ENCODE data around the gene PTOV1.

Gene PTOV1

DNA sequence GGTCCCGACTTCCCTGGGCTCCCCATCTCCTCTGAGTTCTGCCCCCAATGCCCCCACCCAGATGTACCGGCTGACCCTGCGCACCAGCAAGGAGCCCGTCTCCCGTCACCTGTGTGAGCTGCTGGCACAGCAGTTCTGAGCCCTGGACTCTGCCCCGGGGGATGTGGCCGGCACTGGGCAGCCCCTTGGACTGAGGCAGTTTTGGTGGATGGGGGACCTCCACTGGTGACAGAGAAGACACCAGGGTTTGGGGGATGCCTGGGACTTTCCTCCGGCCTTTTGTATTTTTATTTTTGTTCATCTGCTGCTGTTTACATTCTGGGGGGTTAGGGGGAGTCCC, 44.4 kb upstream of the PTOV1 start:
- Histone ChIP-seq H3K9ac (ENCODE audit: insufficient read length, low read depth) (no peak overlapping the region), H3K36me3 (ENCODE audit: insufficient read depth, insufficient read length, low read length) (peaks cover 68% of the 10 kb centered on the region), H3K4me1 (ENCODE audit: insufficient read depth, insufficient read length) (peaks cover 12% of the 10 kb centered on the region), H3K4me3 (ENCODE audit: insufficient read length, low read depth) (no peak overlapping the region), H3K9me3 (ENCODE audit: insufficient read depth, low read length) (no peaks in the 10 kb centered on the region), H3K27me3 (ENCODE audit: insufficient read depth, insufficient read length) (no peaks in the 10 kb centered on the region)
- TF ChIP-seq SUZ12 (IDR thresholded peaks at IDR 0.05; ENCODE audit: extremely low read depth, insufficient read depth, insufficient read length) (no peak), YY1 (IDR thresholded peaks at IDR 0.05; ENCODE audit: insufficient read depth, insufficient read length) (no peak), ZNF274 (IDR thresholded peaks at IDR 0.05; ENCODE audit: low read depth, low read length) (no peak)
- no peak for DNase-seq (ENCODE audit: low read depth, low spot score)

DNA sequence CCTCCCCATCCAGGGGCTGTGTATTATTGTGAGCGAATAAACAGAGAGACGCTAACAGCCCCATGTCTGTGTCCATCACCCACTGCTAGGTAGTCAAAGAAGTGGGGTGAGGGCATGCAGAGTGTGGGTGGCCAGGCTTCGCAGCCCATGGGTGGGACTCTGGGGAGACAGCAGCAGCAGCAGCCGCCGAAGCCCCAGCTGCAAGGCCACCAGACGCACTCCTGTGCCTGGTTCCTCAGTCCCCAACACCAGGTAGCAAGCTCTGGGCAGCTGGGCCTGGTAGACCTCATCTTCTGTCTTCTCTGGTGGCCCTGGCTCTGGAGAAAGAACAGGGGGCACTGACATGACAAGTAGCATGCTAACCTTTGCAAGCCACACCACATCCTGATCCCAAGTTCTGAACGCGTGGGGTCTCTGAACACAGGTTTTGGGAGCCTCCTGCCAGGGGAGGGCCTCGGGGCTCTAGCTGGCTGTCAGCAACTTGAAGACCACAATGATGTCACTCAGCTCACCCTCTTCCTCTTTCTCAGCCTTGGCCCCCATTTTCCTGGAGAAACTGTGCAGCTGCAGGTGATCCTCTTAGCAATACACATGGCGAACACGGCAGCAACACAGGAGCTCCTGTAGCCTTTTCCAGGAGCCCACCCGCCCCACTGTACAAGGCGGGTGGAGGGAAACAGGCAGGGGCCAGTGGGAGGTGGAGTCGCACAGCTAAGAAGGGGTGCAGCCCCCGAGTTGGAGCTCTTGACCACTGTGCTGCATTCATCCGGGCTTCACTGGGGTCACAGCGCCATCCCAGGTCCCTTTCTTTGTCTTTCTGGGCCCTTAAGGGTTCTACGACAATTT, 43.7 kb upstream of the PTOV1 start:
- Histone ChIP-seq H3K27me3 (ENCODE audit: insufficient read depth, insufficient read length) (no peaks in the 10 kb centered on the region), H3K9ac (ENCODE audit: insufficient read length, low read depth) (no peak overlapping the region), H3K36me3 (ENCODE audit: insufficient read depth, insufficient read length, low read length) (peaks cover 62% of the 10 kb centered on the region), H3K4me1 (ENCODE audit: insufficient read depth, insufficient read length) (peaks cover 10% of the 10 kb centered on the region), H3K4me3 (ENCODE audit: insufficient read length, low read depth) (no peak overlapping the region), H3K9me3 (ENCODE audit: insufficient read depth, low read length) (no peaks in the 10 kb centered on the region)
- no peak for DNase-seq (ENCODE audit: low read depth, low spot score)
- TF ChIP-seq ZNF274 (IDR thresholded peaks at IDR 0.05; ENCODE audit: low read depth, low read length) (no peak), YY1 (IDR thresholded peaks at IDR 0.05; ENCODE audit: insufficient read depth, insufficient read length) (no peak), SUZ12 (IDR thresholded peaks at IDR 0.05; ENCODE audit: extremely low read depth, insufficient read depth, insufficient read length) (no peak)

DNA sequence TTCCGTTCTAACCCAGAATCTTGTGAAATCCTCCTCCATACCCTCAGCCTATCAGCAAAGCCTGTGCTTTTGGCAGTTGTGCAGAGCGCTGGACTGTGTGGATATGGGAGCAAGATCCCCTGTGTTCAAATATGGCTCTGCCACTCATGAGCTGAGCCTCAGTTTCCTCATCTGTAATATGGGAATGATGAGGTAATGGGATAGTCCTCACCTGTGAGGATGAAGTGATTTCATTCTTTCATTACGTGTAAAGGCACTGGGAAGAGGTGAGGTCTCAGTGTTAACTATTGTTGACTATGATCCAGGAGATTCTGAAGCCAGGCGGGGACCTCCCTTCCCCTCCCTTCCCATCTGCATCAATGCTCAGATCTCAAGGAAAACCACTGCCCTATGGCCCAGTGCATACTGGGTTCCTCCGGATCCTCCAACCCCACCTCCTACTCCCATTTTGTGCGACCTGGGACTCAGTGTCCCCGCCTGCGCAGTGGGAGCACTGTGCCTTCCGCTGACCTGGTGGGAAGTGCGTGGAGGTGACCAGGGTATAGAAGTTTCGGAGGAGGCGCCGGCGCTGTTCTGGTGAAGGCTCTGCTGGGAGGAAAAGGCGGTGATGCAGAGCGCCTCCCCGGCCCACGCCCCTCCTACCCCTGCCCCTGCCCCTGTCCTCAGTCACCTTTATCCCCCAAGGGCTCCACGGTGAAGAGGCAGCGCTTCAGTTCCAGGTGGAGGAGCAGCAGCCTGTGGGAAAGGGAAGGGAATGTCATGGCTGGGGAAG, 42.9 kb upstream of the PTOV1 start:
- no peak for DNase-seq (ENCODE audit: low read depth, low spot score)
- Histone ChIP-seq H3K4me1 (ENCODE audit: insufficient read depth, insufficient read length) (peaks cover 7% of the 10 kb centered on the region), H3K9ac (ENCODE audit: insufficient read length, low read depth) (no peak overlapping the region), H3K27me3 (ENCODE audit: insufficient read depth, insufficient read length) (no peaks in the 10 kb centered on the region), H3K36me3 (ENCODE audit: insufficient read depth, insufficient read length, low read length) (peaks cover 56% of the 10 kb centered on the region), H3K4me3 (ENCODE audit: insufficient read length, low read depth) (no peak overlapping the region), H3K9me3 (ENCODE audit: insufficient read depth, low read length) (no peaks in the 10 kb centered on the region)
- no peak for TF ChIP-seq ZNF274 (IDR thresholded peaks at IDR 0.05; ENCODE audit: low read depth, low read length)
- TF ChIP-seq SUZ12 (IDR thresholded peaks at IDR 0.05; ENCODE audit: extremely low read depth, insufficient read depth, insufficient read length) = no peak
- no peak for TF ChIP-seq YY1 (IDR thresholded peaks at IDR 0.05; ENCODE audit: insufficient read depth, insufficient read length)

DNA sequence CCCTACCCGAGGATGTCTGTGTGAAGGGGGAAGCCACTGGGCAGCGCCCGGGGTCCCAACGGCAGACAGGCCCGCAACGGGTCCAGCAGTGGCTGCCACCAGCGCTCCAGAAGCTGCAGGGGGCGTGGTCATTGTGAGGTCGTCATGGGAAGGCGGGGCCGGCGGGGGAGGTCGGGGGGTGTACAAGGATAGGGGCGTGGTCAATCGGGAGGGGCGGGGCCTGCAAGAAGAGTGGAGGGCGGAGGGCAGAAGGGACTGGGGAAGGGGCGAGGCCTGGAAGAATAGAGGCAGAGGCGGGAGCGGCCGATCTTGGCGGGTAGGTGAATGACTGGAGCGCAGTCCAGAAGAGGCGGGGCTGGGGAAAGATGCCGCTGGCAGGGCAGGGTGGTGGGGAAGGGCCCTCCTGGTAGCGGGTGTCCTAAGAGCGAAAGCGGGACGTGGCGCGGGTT, 42.2 kb upstream of the PTOV1 start:
- DNase-seq (ENCODE audit: low read depth, low spot score) = no peak
- no peak for TF ChIP-seq YY1 (IDR thresholded peaks at IDR 0.05; ENCODE audit: insufficient read depth, insufficient read length)
- no peak for TF ChIP-seq SUZ12 (IDR thresholded peaks at IDR 0.05; ENCODE audit: extremely low read depth, insufficient read depth, insufficient read length)
- TF ChIP-seq ZNF274 (IDR thresholded peaks at IDR 0.05; ENCODE audit: low read depth, low read length) = no peak
- H3K9ac ChIP-seq (ENCODE audit: insufficient read length, low read depth) = no peak overlapping the region
- no peak overlapping the region for H3K4me3 ChIP-seq (ENCODE audit: insufficient read length, low read depth)
- peaks cover 50% of the 10 kb centered on the region for H3K36me3 ChIP-seq (ENCODE audit: insufficient read depth, insufficient read length, low read length)
- H3K27me3 ChIP-seq (ENCODE audit: insufficient read depth, insufficient read length) = no peaks in the 10 kb centered on the region
- no peaks in the 10 kb centered on the region for H3K9me3 ChIP-seq (ENCODE audit: insufficient read depth, low read length)
- H3K4me1 ChIP-seq (ENCODE audit: insufficient read depth, insufficient read length) = peaks cover 7% of the 10 kb centered on the region

DNA sequence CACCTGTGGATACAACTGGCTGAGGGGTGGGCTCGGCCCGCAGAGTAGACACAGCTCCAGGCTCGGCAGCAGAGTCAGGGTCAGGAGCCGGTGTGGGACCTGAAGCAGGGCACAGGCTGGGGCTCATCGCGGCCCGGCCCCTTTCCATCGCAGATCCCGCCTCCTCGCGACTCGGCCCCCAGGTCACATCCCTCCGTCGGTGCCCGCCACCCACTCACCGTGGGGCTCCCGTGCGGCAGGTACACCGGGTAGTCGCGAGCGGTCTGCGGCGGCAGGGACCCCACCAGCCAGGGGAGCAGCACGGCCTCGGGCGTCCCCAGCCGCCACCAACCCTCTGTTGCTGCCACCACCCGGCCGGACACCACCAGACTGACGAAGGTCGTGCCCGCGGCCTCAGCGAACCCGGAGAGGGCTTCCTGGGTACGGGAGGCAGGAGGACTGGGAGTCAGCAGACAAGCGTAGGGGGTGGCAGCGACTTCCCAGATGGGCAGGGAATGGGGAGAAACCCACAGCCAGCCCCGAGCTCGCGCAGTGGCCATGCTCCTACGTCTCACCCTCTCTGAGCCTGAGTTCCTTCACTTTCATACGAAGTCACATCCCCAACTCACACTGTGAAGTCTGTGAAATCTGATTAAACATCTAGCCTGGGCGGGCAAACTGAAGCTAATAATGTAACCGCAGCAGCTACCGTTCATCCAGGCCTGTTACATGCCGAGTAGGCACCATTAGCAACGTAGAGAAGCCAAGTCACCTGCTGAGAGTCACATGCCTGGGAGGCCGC, 41.6 kb upstream of the PTOV1 start:
- Histone ChIP-seq H3K4me3 (ENCODE audit: insufficient read length, low read depth) (no peak overlapping the region), H3K9me3 (ENCODE audit: insufficient read depth, low read length) (no peaks in the 10 kb centered on the region), H3K36me3 (ENCODE audit: insufficient read depth, insufficient read length, low read length) (peaks cover 47% of the 10 kb centered on the region), H3K4me1 (ENCODE audit: insufficient read depth, insufficient read length) (peaks cover 7% of the 10 kb centered on the region), H3K9ac (ENCODE audit: insufficient read length, low read depth) (peak overlapping the region; percentile 32), H3K27me3 (ENCODE audit: insufficient read depth, insufficient read length) (no peaks in the 10 kb centered on the region)
- TF ChIP-seq SUZ12 (IDR thresholded peaks at IDR 0.05; ENCODE audit: extremely low read depth, insufficient read depth, insufficient read length) = no peak
- TF ChIP-seq ZNF274 (IDR thresholded peaks at IDR 0.05; ENCODE audit: low read depth, low read length) = no peak
- no peak for TF ChIP-seq YY1 (IDR thresholded peaks at IDR 0.05; ENCODE audit: insufficient read depth, insufficient read length)
- DNase-seq (ENCODE audit: low read depth, low spot score) = no peak

DNA sequence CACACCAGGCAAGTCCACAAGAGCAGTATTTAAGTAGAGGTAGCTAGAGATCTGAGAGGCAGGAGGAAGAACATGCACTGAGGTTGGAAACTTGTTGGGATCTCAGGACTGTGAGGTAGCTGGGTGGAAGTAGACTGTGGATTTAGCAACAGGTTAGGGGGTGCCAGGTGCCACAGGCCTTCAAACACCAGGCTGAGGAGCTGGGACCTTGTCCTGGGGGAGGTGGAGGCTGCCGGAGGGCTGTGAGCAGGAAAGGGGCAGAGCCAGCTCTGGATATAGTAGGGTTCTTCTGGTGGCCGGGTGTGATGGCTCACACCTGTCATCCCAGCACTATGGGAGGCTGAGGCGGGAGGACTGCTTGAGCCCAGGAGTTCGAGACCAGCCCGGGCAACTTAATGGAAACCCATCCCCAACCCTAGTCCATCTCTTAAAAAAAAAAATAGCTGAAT, 41.0 kb upstream of the PTOV1 start:
- Histone ChIP-seq H3K9me3 (ENCODE audit: insufficient read depth, low read length) (no peaks in the 10 kb centered on the region), H3K4me1 (ENCODE audit: insufficient read depth, insufficient read length) (peaks cover 7% of the 10 kb centered on the region), H3K9ac (ENCODE audit: insufficient read length, low read depth) (no peak overlapping the region), H3K36me3 (ENCODE audit: insufficient read depth, insufficient read length, low read length) (peaks cover 42% of the 10 kb centered on the region), H3K4me3 (ENCODE audit: insufficient read length, low read depth) (no peak overlapping the region), H3K27me3 (ENCODE audit: insufficient read depth, insufficient read length) (no peaks in the 10 kb centered on the region)
- DNase-seq (ENCODE audit: low read depth, low spot score) = no peak
- TF ChIP-seq SUZ12 (IDR thresholded peaks at IDR 0.05; ENCODE audit: extremely low read depth, insufficient read depth, insufficient read length) (no peak), ZNF274 (IDR thresholded peaks at IDR 0.05; ENCODE audit: low read depth, low read length) (no peak), YY1 (IDR thresholded peaks at IDR 0.05; ENCODE audit: insufficient read depth, insufficient read length) (no peak)

All from NT2/D1 (cell line).